Stimulated activated CD8-positive, alpha-beta memory T cell treated with anti-CD3 and anti-CD28 coated beads, Interleukin-2, amount 100 ng/mL, for 48 hours (primary cell): Measurements from ENCODE around the gene QARS1.

ENCODE experiments used
- DNase-seq, 2 donors: peaks; one replicate each; pipeline ENCODE4 v3.0.0-alpha.2; 2020; ENCODE audit warnings: low read depth in 2 of 2

Gene QARS1

GRCh38 chr3:49120438-49121131 lies 16.0 kb upstream of the QARS1 start, which contains the start of gene USP19:
Gene USP19 (minus strand): TSS chr3:49120823. CDS start chr3:49119145, 1,678 bp downstream.
- DNase-seq = peak; percentile 91 to 92

- no peak for DNase-seq
Measured at GRCh38 chr3:49120096-49120437, 15.5 kb upstream of the QARS1 start.

GRCh38 chr3:49119439-49119838 lies 14.9 kb upstream of the QARS1 start:
- no peak for DNase-seq

- no peak for DNase-seq
Measured at GRCh38 chr3:49119036-49119435, 14.5 kb upstream of the QARS1 start.

GRCh38 chr3:49112262-49112661 lies 7.7 kb upstream of the QARS1 start:
- no peak for DNase-seq

GRCh38 chr3:49111347-49111746 lies 6.8 kb upstream of the QARS1 start:
- DNase-seq = no peak

GRCh38 chr3:49110780-49111179 lies 6.2 kb upstream of the QARS1 start:
- no peak for DNase-seq

- no peak for DNase-seq
Measured at GRCh38 chr3:49108346-49108745, 3.8 kb upstream of the QARS1 start.

- DNase-seq = no peak
Measured at GRCh38 chr3:49104052-49104426, 518 bp downstream of the QARS1 start.

GRCh38 chr3:49100046-49100615 lies 4.4 kb downstream of the QARS1 start:
- DNase-seq = no peak

- DNase-seq = no peak
Measured at GRCh38 chr3:49098910-49099630, 5.5 kb downstream of the QARS1 start.

- DNase-seq = no peak
Measured at GRCh38 chr3:49098429-49098828, 6.1 kb downstream of the QARS1 start.

- DNase-seq = peak; percentile 89 to 93
Measured at GRCh38 chr3:49093853-49094767, 10.4 kb downstream of the QARS1 start, which contains the start of gene QRICH1. Gene QRICH1 (minus strand): TSS chr3:49094071. CDS start chr3:49077017, 17,054 bp downstream.

GRCh38 chr3:49092938-49093852 lies 11.4 kb downstream of the QARS1 start:
- peak; percentile 80 to 82 for DNase-seq

GRCh38 chr3:49081429-49081828 lies 23.1 kb downstream of the QARS1 start:
- DNase-seq = no peak

- DNase-seq = no peak
Measured at GRCh38 chr3:49079270-49079669, 25.3 kb downstream of the QARS1 start.

GRCh38 chr3:49076646-49077045 lies 27.9 kb downstream of the QARS1 start:
- DNase-seq = no peak

- DNase-seq = no peak
Measured at GRCh38 chr3:49076116-49076515, 28.4 kb downstream of the QARS1 start.

GRCh38 chr3:49058011-49058410 lies 46.5 kb downstream of the QARS1 start:
- DNase-seq = no peak

- DNase-seq = no peak
Measured at GRCh38 chr3:49057268-49057667, 47.3 kb downstream of the QARS1 start.

- no peak for DNase-seq
Measured at GRCh38 chr3:49054344-49054862, 50.2 kb downstream of the QARS1 start.
